GM18870 (cell line): ENCODE data around the gene MRPL21.

Experiments used
- ATAC-seq: cut with Tn5 transposase; IDR thresholded peaks from one replicate; pipeline ENCODE4 v1.9.1; 2021; ENCODE audit warnings: moderate library complexity; ENCODE audit not compliant: unreplicated experiment

MRPL21 gene

DNA sequence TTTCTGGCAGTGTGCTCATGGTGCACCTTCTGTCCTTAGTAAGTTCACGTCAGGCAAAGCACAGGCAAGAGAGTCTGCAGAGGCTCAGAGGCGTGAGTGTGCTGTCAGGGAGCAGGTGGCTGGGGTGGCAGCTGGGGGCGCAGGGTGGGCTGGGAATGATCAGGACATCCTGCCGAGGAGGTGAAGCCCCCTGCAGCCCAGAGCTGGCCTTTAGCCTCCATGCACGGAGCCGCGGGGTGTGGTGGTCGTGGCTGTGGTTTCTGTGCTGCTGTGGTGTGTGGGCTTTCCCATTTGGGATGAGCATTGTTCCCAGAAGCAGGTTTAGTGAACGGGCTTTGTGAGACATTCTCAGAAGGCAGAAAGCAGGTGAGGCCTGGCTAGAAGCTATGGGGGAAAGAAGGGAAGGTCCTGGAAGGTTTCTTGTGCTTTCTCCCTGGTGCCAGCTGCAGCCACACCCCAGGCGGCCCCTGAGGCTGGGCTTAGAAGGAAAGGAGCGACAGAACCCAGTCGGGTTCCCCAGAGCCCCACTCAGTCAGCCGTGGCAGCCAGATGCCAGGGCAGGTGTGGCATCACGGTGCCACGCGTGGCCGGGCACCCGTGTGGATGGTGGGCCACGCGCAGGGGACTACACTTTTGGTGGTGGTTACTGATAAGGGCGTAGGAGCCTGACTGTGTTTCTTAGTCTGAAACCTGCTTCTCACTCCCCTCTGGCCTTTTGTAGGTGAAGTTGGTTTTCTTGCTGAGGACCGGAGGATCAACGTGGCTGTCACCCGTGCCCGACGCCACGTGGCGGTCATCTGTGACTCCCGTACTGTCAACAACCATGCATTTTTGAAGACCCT lies 32.1 kb upstream of the MRPL21 start:
- no peak for ATAC-seq

DNA sequence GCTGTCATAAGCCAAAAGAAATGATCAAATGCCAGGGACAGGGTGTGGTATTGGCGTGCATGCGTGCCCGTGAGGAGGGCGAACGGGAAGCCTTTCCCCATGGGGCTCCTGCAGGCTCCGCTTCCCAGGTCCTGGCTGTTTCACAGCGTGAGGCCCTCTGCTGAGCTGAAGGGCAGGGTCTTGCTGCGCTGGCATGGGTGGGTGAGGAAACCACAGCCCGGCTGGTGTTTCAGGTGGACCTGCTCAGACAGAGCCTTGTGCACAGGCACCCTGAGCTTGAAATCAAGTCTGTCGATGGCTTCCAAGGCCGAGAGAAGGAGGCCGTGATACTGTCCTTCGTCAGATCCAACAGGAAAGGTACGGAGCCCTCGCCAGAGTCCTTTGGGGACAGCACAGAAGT lies 31.4 kb upstream of the MRPL21 start:
- no peak for ATAC-seq

DNA sequence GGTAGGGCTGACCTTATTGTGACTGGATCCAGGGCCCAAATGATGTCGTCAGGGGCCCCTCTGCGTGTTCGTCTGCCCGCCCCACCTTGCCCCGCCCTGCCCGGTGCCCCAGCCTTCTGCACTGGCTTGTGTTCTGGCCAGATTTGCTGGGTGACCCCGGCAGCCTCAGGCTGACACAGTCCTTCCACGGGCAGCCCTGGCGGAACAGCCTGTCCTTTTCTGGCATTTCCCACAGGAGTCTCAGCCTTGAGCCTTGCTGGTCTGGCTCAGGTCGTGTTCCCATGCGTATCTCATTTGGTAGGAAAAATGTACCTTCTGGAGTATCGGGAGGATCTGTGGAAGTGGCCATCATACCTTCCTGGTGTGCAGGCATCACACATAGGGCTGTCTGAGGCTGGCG lies 31.0 kb upstream of the MRPL21 start:
- no peak for ATAC-seq

GRCh38 chr11:68934321-68934645 lies 30.7 kb upstream of the MRPL21 start:
- ATAC-seq, result no peak

DNA sequence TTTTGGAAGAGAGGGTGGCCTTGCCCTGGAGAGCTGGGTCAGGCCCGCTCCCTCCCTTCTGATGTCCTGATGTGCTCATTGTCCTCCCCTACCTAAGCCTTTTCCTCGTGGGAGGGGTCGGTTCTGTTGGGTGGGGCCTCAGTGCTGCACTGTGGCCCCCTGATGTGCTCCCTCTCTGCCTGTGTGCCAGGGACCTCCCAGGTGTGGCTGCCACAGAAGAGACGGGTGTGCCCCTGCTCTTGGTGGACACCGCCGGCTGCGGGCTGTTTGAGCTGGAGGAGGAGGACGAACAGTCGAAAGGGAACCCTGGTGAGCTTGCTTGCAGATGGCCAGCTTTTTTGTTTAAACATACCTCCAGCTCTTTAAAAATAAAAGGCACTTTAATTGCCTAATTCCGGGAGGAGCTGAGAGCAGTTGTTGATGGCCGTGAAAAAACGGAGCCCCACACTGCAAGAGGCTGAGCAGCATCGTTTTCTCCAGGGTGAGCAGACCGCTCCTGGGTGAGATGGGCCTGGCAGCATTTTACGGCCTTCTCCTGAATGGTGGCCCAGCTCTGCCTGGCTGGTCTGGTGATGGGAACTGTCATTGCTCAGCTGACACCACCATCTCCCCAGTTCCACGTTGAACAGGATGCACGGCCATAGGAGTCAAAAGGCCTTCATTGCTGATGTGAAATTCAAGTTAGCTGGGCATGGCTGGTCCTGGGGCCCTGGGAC lies 30.1 kb upstream of the MRPL21 start:
- ATAC-seq, result no peak

DNA sequence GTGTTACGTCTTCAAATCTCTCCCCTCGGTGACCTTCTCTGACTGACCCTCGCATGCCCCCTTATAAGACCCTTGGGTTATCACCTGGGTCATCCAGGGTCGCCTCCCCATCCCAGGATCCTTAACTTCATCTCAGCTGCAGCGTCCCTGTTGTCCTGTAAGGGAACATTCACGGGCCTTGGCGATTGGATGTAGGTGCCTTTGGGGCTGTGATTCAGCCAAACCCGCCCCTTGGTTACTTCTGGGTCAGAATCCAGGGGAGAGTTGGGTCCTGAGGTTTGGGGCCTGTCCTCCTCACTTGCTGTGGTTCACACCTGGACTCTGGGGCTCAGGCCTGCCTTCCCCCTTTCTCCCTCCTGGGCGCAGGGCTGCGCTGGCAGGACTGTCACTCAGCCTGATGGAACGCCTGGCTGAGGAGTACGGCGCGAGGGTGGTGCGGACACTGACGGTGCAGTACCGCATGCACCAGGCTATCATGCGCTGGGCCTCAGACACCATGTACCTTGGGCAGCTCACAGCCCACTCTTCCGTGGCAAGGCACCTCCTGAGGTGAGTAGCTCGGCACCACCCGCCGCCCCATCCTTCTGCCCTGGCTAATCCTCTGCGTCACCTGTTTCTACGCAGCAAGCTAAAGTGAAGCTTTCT lies 29.4 kb upstream of the MRPL21 start:
- no peak for ATAC-seq

DNA sequence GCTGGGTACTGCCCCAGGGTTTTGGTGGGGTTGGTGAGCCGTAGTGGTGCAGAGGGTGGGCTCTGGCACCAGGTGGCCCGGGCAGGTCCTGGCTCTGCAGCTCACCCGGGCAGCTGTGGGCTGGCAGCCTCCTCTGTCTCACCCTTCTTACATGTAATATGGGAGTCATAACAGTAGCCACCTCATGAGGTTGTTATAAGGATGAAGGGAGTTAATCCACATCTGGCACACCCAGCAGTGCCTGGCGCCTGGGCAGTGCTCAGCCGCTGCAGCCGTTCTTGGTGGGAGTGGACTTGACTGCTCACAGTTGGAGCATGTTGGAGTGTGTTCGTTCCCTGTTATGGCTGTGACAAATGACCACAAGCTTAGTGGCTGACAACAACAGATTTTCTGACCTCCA lies 28.7 kb upstream of the MRPL21 start:
- ATAC-seq, result no peak

DNA sequence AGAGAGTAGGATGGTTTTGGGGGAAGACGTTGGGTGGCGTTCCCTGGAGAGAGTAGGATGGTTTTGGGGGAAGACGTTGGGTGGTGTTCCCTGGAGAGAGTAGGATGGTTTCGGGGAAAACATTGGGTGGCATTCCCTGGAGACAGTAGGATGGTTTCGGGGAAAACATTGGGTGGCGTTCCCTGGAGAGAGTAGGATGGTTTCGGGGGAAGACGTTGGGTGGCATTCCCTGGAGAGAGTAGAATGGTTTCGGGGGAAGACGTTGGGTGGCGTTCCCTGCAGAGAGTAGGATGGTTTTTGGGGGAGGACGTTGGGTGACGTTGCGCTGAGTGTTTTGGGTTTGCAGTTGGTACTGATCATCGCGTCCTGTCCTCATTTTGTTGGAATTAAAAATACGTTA lies 28.3 kb upstream of the MRPL21 start:
- ATAC-seq, result no peak

DNA sequence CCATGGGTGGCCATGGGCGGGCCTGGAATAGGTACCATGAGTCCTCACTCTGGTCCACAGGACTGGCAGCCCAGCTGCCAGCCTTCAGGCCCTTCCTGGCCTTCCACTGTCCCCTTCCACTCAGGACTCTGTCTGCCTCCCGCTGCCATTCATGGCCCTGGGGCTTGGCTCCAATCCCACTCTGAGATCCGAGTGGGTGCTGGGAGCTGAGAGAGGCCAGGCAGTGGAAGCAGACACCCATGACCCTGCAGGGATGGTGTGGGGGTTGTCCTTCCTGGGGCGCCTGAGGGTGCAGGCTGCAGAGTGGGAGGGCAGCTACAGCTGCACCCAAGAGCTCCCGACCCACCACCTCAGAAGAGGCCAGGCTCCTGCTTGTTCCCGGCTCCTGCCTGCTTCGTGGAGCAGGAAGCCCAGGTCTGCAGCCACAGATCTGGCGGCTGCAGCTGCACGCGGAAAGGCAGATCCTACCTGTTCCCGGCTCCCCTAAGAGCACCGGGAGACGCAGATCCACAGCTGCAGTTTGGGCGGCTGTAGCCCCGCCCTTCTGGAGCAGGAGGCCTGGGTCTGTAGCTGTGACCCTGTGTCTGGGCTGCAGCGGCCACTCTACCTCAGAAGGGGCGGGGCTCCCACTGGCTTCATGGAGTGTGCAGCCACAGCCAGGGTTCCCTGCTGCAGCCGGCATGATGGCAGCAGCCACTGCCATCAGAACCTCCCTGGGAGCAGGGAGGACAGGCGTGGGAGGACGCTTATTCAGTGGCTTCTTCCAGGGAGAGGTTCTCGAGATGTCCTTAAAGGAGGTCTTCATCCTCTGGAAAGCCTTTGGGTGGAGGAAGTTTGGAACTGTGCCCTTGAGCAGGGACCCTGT lies 27.6 kb upstream of the MRPL21 start:
- ATAC-seq, result no peak

DNA sequence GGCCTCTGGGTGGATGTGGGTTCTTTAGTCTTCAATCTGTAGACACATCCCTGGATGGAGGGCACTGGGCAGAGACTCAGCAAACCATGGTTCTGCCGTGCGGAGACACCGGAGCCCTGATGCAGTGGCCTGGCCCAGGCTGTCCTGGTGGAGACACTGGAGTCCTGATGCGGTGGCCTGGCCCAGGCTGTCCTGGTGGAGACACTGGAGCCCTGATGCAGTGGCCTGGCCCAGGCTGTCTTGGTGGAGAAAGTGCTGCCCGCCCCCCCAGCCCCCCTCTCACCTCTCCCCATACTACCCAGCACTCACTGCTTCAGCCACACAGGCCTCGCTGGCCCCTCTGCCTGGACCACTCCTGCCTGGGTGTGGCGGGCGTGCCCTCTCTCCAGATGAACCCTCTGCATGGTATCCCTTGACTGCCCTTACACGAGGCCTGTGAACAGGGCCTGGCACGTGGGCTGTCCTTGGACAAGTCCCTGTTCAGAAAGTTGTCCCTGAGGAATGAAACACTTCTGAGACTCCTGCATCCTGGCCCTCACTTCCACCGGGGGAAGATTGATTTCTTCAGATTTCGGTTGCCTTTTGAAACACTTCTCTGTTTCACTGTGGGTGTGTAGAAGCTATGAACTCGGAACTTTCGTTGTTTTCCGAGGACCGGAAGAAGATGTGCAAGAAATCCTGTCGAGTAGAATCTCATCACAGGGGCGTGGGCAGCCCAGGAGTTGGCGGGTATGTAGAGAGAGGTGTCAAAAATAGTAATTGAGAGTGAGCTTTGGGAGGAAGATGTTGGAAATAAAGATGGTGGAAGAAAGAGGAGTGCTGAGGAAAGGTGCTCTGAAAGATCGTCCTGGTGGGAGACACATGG lies 26.3 kb upstream of the MRPL21 start:
- no peak for ATAC-seq

DNA sequence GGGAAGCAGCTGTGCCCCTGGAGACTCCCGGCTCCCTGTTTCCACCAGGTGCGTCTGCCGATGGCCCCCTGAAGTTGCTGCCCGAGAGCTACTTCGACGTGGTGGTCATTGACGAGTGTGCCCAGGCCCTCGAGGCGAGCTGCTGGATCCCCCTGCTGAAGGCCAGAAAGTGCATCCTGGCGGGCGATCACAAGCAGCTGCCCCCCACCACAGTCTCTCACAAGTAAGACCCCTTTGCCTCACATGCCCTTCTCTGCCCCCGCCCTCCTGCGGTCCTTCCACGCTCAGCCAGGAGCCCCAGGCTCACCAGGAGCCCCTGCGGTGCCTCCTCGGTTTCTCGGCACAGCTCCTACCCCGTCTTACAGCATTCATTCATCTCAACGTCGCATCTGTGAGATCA lies 25.5 kb upstream of the MRPL21 start:
- no peak for ATAC-seq

DNA sequence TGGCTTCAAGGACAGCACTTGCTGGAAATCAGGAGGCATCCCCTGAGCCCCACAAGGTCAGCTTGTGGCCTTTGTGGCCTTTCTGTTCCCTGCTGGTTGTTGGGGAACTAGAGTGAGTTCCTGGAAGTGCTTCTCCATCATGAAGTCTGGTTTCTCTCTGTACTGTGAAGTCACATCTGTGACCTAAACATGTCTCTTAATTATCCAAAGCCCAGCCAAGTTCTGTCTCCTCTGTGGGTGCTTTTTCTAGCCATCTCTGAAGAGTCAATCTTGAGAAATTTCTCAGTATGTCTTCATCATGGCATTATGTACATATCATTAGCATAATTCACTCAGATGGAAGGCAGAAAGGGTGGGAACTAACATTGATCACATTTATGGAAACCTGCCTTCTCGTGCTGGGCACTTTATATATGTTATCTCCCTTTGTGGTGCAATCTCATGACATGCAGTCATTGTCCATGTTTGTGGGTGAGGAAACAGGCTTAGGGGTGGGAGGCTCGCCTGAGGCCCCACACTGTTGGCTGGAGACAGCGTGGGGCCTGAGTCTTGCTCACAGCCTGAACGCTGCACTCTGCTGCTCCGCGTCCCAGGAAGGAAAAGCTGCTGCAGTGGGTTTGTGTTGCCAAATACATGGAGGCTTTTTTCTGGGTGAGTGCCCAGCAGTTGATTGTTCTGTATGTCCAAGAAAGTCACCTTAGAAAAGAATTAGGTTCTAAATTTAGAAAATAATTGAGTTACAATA lies 24.7 kb upstream of the MRPL21 start:
- ATAC-seq, result no peak

- ATAC-seq, result no peak
These were observed 23.9 kb upstream of the MRPL21 start for GRCh38 chr11:68927280-68928135.

DNA sequence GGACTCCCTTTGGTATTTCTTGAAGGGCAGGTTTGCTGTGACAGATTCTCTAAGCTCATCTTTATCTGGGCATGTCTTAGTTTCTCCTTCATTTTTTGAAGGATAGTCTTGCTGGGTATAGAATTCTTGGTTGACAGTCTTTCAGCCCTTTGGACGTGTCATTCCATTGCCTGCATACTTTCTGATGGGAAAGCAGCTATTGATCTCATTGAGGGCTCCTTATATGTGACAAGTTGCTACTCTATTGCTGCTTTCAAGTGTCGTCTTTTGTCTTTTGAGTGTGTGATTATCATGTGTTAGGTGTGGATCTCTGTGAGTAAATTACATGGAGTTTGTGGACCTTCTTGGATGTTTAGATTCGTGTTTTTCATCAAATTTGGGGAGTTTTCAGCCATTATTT lies 22.0 kb upstream of the MRPL21 start:
- no peak for ATAC-seq

- no peak for ATAC-seq
These were observed 20.7 kb upstream of the MRPL21 start for GRCh38 chr11:68924073-68924925.

GRCh38 chr11:68923614-68924013 lies 20.0 kb upstream of the MRPL21 start:
- no peak for ATAC-seq

GRCh38 chr11:68916439-68916838 lies 12.8 kb upstream of the MRPL21 start:
- ATAC-seq, result no peak

DNA sequence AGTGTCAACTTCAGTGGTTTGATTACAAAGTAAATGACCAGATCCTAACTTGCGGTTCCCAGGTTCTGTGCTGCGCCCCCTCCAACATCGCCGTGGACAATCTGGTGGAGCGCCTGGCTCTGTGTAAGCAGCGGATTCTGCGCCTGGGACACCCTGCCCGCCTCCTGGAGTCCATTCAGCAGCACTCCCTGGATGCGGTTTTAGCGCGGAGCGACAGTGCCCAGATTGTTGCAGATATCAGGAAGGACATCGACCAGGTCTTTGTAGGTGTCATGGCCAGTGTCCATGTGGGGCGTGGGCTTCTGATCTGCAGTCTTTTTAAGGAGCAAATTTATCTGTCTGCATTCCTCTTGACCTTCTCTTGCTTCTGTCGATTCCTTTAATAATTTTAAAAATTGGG lies 11.1 kb upstream of the MRPL21 start:
- ATAC-seq, result no peak
